Cardiac septum (tissue), 1 donor: ENCODE data around the gene FARS2. TPM values are rescaled to one million over a fixed set of nuclear protein-coding genes. Genes with fewer than 3 reads are reported as not detected.
"Not testable (repeated sequence)": the region's sequence is repeated elsewhere in the genome, so short reads cannot be mapped to it uniquely, and the experiment has no call there.

Source experiments
- DNase-seq: peaks from one replicate; pipeline ENCODE4 v3.0.0-alpha.2; 2020; ENCODE audit warnings: low spot score
- intact Hi-C: fragments of 100-400 bp; cut with DNase I; formaldehyde crosslinking; loops from one replicate; pipeline ENCODE4 v1.14.0; 2022
- total RNA-seq: library from RNA; stranded (reverse); fragmentation: NEBNext Ultra II Directional; extraction: Animal tissue kit (Norgen Biotek cat#: 25700); gene quantifications from one replicate; pipeline ENCODE4 v1.2.1, GENCODE V29; 2021
- donor health status: DM: no; HTN: no; CAD: no.

The FARS2 gene
- total RNA-seq, 1 donor from 2014 or later = 13.3 TPM

GRCh38 chr6:5541025-5541424 lies 279.7 kb downstream of the FARS2 start:
- intact Hi-C loops = no loop called here
- no peak for DNase-seq

GRCh38 chr6:5541751-5542432 lies 280.6 kb downstream of the FARS2 start:
- intact Hi-C loops = no loop called here
- DNase-seq = no peak

GRCh38 chr6:5547556-5547955 lies 286.2 kb downstream of the FARS2 start:
- DNase-seq = no peak
- intact Hi-C loops = no loop called here

- DNase-seq = no peak
- intact Hi-C loops = no loop called here
Observed at GRCh38 chr6:5550631-5551030, 289.3 kb downstream of the FARS2 start.

DNA sequence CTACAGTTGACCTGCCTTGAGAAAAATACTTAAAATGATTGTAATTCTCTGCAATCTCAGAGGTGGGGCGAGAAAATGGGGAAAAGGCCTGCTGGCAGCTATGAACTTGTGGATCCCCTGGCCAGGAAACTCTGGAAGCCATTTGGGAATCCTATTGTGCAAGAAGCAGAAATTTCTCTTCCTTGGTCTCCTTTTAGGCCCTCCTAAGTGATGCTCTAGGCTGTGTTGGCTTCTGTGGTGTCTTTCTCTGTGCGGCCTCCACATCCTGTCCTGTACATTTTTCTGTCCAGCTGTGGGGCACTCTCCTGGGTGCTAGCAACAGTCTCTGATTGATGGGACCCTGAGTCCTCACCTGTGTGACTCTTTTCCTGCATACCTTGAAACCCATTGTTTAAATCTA lies 290.9 kb downstream of the FARS2 start:
- intact Hi-C loops = no loop called here
- DNase-seq = no peak

GRCh38 chr6:5553767-5554166 lies 292.5 kb downstream of the FARS2 start:
- no peak for DNase-seq
- intact Hi-C loops = no loop called here

DNA sequence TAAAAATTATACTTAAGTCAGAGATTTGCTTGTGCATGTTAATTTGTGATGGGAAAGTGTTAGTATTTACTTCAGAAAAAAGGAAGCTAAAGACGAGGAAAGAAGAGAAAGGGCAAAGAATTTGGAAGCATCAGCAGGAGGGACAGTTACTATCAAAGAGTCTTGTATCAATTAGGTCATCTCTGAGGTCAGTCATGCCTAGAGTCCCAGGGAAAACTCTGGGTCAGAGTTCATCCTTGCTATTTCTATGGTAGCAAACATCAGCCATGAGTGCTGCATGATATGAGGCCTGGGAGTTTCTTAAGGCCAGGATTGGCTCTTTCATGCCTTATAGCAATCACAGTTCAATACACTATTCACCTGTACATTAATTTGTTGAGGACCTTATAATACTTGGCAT lies 292.9 kb downstream of the FARS2 start:
- intact Hi-C loops = no loop called here
- no peak for DNase-seq

DNA sequence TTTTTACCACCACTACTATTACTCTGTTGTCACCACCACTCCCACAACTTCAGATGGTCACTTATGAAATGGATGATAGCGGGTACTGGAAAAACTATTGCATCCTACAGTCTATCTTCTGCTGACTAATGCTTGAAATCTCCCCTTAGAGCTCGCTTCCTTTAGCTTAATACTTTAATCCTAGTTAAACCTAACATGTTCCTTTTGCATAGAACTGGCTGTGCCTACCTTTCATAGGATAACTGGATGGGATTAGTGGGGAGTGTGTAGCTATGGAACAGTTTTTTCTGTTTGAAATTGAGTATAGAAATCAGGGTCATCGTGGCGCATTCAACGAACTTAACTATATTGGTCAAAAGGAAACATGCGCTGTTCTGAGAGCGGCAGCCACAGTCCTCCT lies 294.7 kb downstream of the FARS2 start:
- intact Hi-C loops = no loop called here

DNA sequence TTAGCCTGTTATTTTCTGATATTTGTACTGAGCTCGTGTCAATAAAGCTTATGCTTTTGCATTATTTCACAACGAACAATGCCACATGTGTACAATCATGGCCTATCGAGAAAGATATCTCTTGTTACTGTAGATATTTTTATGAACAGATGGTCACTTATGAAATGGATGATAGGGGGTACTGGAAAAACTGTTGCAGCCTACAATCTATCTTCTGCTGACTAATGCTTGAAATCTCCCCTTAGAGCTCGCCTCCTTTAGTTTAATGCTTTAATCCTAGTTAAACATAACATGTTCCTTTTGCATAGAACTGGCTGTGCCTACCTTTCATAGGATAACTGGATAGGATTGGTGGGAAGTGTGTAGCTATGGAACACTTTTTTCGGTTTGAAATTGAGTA lies 296.2 kb downstream of the FARS2 start:
- DNase-seq = no peak
- intact Hi-C loops = no loop called here

More for the DNA sequence above, 294.7 kb downstream of the FARS2 start:
- DNase-seq = no peak

DNA sequence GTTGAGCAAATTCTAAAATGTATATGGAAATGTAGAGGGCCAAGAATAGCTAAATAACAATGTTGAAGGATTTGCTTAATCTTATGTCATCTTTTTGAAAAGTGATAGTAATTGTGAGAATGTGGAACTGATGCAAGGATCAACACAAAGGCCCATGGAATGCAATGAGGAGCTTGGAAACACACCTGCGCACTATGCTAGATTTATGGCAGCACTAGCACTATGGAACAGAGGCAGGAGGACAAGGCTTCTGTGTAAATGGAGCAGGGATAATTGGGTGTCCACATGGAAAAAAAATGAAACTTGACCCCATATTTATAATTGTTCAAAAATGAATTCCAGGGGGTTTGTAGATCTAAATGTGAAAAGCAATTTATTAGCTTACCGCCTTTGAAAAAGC lies 298.3 kb downstream of the FARS2 start:
- intact Hi-C loops = no loop called here
- DNase-seq = no peak

DNA sequence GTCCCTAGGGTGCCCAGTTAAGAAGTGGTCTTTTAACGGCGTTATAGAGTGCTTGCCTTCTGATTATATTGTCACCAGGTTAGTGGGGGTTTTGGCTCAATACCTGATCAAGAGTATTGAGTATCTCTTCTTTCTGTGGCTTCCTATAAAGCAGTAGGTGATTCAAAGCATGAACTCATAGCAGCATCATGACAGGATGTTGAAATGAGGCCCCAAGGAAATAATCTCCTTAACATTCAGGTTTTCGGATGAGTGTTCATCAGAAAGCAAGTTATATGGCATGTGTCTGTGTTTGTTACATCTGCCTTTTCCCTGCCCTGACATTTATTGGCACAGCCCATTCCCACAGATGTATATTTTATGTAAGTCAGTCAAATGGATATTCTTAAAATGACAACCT lies 301.0 kb downstream of the FARS2 start:
- DNase-seq = no peak
- intact Hi-C loops = no loop called here

DNA sequence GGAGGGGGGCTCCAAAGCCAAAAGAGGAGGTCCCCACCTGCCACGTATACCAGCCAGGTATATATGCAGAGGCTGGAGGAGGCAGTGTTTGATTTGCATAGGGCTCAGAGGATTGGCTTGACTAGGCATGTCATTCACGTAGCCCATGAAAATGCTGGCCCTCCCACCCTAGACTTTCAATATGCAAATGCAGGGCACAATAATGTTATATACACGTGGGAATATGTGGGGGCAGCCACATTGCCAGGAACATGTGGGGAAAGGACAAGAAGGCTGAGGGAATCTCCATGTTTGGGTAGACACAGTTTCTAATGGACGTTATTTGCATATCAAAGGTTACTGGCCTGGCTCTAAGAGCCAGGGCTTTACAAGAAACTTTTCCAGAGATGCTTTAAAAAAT lies 301.8 kb downstream of the FARS2 start:
- DNase-seq = no peak
- intact Hi-C loops = no loop called here

DNA sequence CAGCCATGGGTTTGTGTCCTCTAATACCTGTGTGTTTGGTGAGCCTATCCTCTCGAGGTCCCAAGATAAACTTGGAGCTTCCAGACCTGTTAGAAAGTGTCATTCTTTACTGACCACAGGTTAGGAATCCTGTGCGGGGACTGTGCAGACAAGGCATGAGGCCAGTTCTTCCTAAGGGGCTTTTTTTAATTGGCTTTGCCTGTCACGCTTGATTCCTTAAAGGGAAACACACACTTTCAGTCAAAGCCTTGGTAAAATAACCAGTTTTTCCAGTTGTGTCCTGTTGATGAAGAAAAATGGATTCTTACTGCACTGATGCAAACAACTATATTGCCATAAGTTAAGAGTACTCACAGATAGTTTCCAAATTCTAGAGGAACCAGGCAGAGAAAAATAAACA lies 303.4 kb downstream of the FARS2 start:
- DNase-seq, intact Hi-C loops: not testable (repeated sequence)

GRCh38 chr6:5565971-5566370 lies 304.7 kb downstream of the FARS2 start:
- intact Hi-C loops = no loop called here
- DNase-seq = no peak

DNA sequence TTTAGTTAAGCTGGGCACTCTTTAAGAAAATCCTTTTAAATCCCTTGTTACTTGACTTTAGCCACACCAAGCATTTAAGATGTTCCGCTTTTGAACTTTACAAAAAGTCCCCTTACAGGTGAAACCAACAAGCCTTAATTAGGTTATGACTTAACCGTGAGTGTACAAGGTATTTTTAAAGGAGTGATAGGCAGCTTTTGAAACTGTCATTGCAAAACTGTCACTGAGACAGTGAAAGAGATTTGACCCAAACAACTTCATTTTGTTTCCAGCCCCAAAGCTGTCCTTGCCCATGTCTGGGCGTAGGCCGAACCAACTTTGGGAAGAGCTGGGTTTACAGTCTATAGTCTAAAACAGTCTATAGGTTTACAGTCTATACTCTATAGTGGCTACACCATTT lies 305.4 kb downstream of the FARS2 start:
- intact Hi-C loops = no loop called here

DNA sequence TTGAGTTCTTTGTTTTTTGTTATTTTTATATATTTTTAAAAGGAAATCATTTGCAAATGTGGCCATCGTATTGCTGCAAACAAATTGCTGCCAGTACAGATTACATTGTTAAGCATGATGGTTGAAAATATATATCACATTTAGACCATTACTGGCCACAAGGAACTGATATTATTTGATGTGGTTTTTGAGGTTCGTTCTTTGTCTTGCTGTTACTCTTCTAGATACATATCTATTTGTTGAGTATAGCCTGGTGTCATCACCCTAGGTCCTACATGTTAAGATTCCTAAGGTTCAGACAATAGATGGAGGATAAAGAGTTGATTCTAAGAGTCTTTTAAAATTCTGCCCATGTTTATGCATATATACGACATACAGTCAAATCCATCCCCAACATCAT lies 306.0 kb downstream of the FARS2 start:
- intact Hi-C loops = no loop called here
- DNase-seq = no peak

More for the DNA sequence above, 305.4 kb downstream of the FARS2 start:
- no peak for DNase-seq

DNA sequence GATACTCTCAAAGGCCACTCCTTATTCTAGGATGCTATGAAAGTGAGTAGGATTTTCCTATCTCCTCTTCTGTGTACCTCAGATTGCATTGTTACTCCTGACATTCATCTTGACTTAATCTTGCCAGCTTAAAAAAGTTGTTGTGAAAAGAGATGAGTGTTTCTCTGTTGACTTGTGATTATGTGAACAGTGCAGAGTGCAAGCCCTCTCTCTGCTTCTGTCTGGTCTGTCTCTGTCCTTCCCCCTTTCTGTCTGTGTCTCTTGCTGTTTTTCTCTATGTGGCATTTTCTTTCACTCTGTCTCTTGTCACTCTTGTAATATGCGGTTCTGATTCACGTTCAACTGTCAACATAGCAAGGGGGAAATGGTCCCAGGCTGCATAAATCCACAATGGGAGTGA lies 306.6 kb downstream of the FARS2 start:
- intact Hi-C loops = no loop called here

GRCh38 chr6:5569491-5569890 lies 308.2 kb downstream of the FARS2 start:
- intact Hi-C loops = no loop called here
- DNase-seq = no peak

More for the DNA sequence above, 306.6 kb downstream of the FARS2 start:
- no peak for DNase-seq

GRCh38 chr6:5570641-5571040 lies 309.3 kb downstream of the FARS2 start:
- intact Hi-C loops = no loop called here
- DNase-seq = no peak

GRCh38 chr6:5580736-5581581 lies 319.6 kb downstream of the FARS2 start:
- no peak for DNase-seq
- intact Hi-C loops = no loop called here

DNA sequence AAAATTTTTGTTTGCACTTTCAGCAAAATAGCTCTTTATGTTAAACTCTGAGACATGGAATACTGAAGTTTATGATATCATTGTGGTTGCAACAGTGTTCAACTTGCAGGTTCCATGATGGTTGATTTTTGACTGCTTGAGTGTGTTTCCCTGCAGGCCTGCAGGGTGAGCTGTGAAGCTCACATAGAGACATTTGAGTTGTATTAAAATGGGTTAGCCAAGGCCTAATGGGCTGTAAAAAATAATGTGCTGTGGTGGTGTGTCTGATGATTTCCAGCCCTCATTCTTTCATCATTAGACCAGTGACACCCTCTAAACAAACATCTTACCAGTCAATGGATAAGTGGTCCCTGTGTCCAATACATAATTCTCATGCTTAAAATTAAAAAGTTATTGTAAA lies 321.4 kb downstream of the FARS2 start:
- intact Hi-C loops = no loop called here
- DNase-seq = no peak
